Esophagus squamous epithelium (tissue), 5 donors: ENCODE measurements around the gene SLC4A7. TPM values are rescaled to one million over a fixed set of nuclear protein-coding genes. Genes with fewer than 3 reads are reported as not detected.

ENCODE experiments used
- DNase-seq: peaks from one replicate; lab custom pipeline; 2025; lab: John Stamatoyannopoulos, UW
- H3K27ac ChIP-seq, 4 donors: fragments of 200-600 bp; sonication (generic); one replicate each; pipeline ENCODE4 v1.5.1; 2016 to 2019; ENCODE audit warnings: mild to moderate bottlenecking in 1 of 4
- H3K27me3 ChIP-seq, 4 donors: fragments of 200-600 bp; sonication (generic); 1 replicate in 3 of 4; 2 replicates in 1 of 4; pipeline versions ENCODE4 v1.5.1 to v1.6.0; 2017 to 2021; ENCODE audit warnings: antibody characterized with exemption in 1 of 4
- H3K36me3 ChIP-seq, 3 donors: fragments of 200-600 bp; sonication (generic); one replicate each; pipeline ENCODE4 v1.5.1; 2016 to 2019
- H3K4me1 ChIP-seq, 3 donors: fragments of 200-600 bp; sonication (generic); one replicate each; pipeline ENCODE4 v1.5.1; 2017 to 2019
- H3K4me3 ChIP-seq, 4 donors: fragments of 200-600 bp; sonication (generic); 1 replicate in 3 of 4; 2 replicates in 1 of 4; pipeline ENCODE4 v1.5.1; 2016 to 2019; ENCODE audit warnings: mild to moderate bottlenecking in 2 of 4, moderate library complexity in 1 of 4
- H3K9me3 ChIP-seq, 3 donors: fragments of 200-600 bp; sonication (generic); one replicate each; pipeline ENCODE4 v1.5.1; 2016 to 2019
- CTCF ChIP-seq, 6 experiments: fragments of 450-650 bp in 4 of 6; fragments of 200-600 bp in 2 of 6; sonication (generic) in 2 of 6; IDR thresholded peaks; one replicate each; pipeline ENCODE4 v1.5.1; 2016 to 2019; ENCODE audit warnings: antibody characterized with exemption in 6 of 6, mild to moderate bottlenecking in 4 of 6, moderate library complexity in 4 of 6
- POLR2A ChIP-seq, 4 donors: fragments of 450-650 bp; IDR thresholded peaks; one replicate each; pipeline ENCODE4 v1.6.1; 2017; ENCODE audit warnings: antibody characterized with exemption in 4 of 4, mild to moderate bottlenecking in 4 of 4, moderate library complexity in 3 of 4
- WGBS, 2 donors: methylation state at CpG; one replicate each; pipeline ENCODE4 v1.1.5; 2018; 5-methylcytosine and 5-hydroxymethylcytosine counted together
- intact Hi-C: fragments of 100-400 bp; cut with DNase I; formaldehyde crosslinking; loops from one replicate; pipeline ENCODE4 v1.15.0; 2022
- total RNA-seq, 4 donors: library from RNA; depleted of rRNA; stranded (reverse); fragments of >200 nt; gene quantifications; one replicate each; pipeline ENCODE4 v1.1.0, GENCODE V29; 2016
- donor health status: DM: yes; HTN: yes; CAD: no.

The SLC4A7 gene
- total RNA-seq, 4 donors from 2014 or later: 17.2 to 50.4 (median 30.5) TPM

- no peaks in the 10 kb centered on the region for H3K27me3 ChIP-seq
- no peak for DNase-seq
- TF ChIP-seq CTCF (IDR thresholded peaks at IDR 0.05) (no peak), POLR2A (IDR thresholded peaks at IDR 0.05) (peak in 1 of 4 donors; percentile 28)
- peaks cover 0 to 60% (median 13%) of the 10 kb centered on the region in 3 donors for H3K4me1 ChIP-seq
- no peaks in the 10 kb centered on the region for H3K36me3 ChIP-seq
- intact Hi-C loops: loop anchor here (10.0 kb wide), 2 partner anchors 105 to 175 kb away; no protein-coding TSS in a partner anchor
- WGBS, 2 donors: 84 to 92% methylated on average over 2 of the region's 2 CpGs
- H3K27ac ChIP-seq: peak overlapping the region in 3 of 4 donors; percentile 10 to 53 (median 41)
- no peak overlapping the region for H3K4me3 ChIP-seq
- no peaks in the 10 kb centered on the region for H3K9me3 ChIP-seq
These were observed 4.2 kb downstream of the SLC4A7 start for GRCh38 chr3:27479806-27480543.

GRCh38 chr3:27471923-27472550 lies 12.1 kb downstream of the SLC4A7 start:
- intact Hi-C loops: no loop called here
- H3K9me3 ChIP-seq: no peaks in the 10 kb centered on the region
- peaks cover 5 to 40% (median 7%) of the 10 kb centered on the region in 3 donors for H3K4me1 ChIP-seq
- no peak for DNase-seq
- no peaks in the 10 kb centered on the region for H3K27me3 ChIP-seq
- no peak for TF ChIP-seq CTCF (IDR thresholded peaks at IDR 0.05)
- no peak for TF ChIP-seq POLR2A (IDR thresholded peaks at IDR 0.05)
- H3K27ac ChIP-seq: peak overlapping the region in 1 of 4 donors; percentile 17
- 72 to 74% methylated on average over 6 of the region's 6 CpGs for WGBS, 2 donors
- no peak overlapping the region for H3K4me3 ChIP-seq
- H3K36me3 ChIP-seq: no peaks in the 10 kb centered on the region

- peak overlapping the region in 1 of 4 donors; percentile 18 for H3K27ac ChIP-seq
- no peaks in the 10 kb centered on the region for H3K27me3 ChIP-seq
- no peak overlapping the region for H3K4me3 ChIP-seq
- H3K4me1 ChIP-seq: peaks cover 6 to 40% (median 7%) of the 10 kb centered on the region in 3 donors
- WGBS, 2 donors: 89 to 90% methylated on average over 5 of the region's 5 CpGs
- TF ChIP-seq POLR2A (IDR thresholded peaks at IDR 0.05) (no peak), CTCF (IDR thresholded peaks at IDR 0.05) (no peak)
- intact Hi-C loops: loop anchor here (5.0 kb wide), 1 partner anchor 156 kb away; no protein-coding TSS in a partner anchor
- no peaks in the 10 kb centered on the region for H3K36me3 ChIP-seq
- DNase-seq: no peak
- no peaks in the 10 kb centered on the region for H3K9me3 ChIP-seq
These were observed 15.8 kb downstream of the SLC4A7 start for GRCh38 chr3:27468283-27468886.

GRCh38 chr3:27467545-27467944 lies 16.6 kb downstream of the SLC4A7 start:
- 6 to 13% methylated on average over 3 of the region's 3 CpGs for WGBS, 2 donors
- TF ChIP-seq POLR2A (IDR thresholded peaks at IDR 0.05) (no peak), CTCF (IDR thresholded peaks at IDR 0.05) (peak in 5 of 6 experiments; percentile 46 to 69 (median 53))
- Histone ChIP-seq H3K9me3 (no peaks in the 10 kb centered on the region), H3K27me3 (no peaks in the 10 kb centered on the region), H3K4me3 (peak overlapping the region in 1 of 4 donors; percentile 22), H3K4me1 (peaks cover 6 to 40% (median 7%) of the 10 kb centered on the region in 3 donors), H3K27ac (peak overlapping the region in 2 of 4 donors; percentile 5 to 18), H3K36me3 (no peaks in the 10 kb centered on the region)
- no peak for DNase-seq
- intact Hi-C loops: loop anchor here (5.0 kb wide), 1 partner anchor 155 kb away; no protein-coding TSS in a partner anchor
